A172 (cell line): ENCODE data around the gene CACNA1H. TPM values are rescaled to one million over a fixed set of nuclear protein-coding genes. Genes with fewer than 3 reads are reported as not detected.
"Not testable (repeated sequence)": the region's sequence is repeated elsewhere in the genome, so short reads cannot be mapped to it uniquely, and the experiment has no call there.

Experiments
- DNase-seq: peaks from one replicate; pipeline ENCODE4 v3.0.0-alpha.2; 2015; ENCODE audit warnings: low spot score
- total RNA-seq: library from RNA; depleted of rRNA; stranded (reverse); fragments of >200 nt; shearing (Covaris generic); gene quantifications from 2 replicates; pipeline ENCODE4 v1.2.3, GENCODE V29; 2014

Gene CACNA1H
- total RNA-seq, 1 experiment from 2014 or later: 3.4 TPM

- DNase-seq: not testable (repeated sequence)
Observed at GRCh38 chr16:1247903-1248537, 95.1 kb downstream of the CACNA1H start.

- not testable (repeated sequence) for DNase-seq
Observed at GRCh38 chr16:1249031-1249755, 96.3 kb downstream of the CACNA1H start.

GRCh38 chr16:1253701-1254364, 100.9 kb downstream of the CACNA1H start:
- DNase-seq: not testable (repeated sequence)

GRCh38 chr16:1254821-1255220, 101.9 kb downstream of the CACNA1H start:
- not testable (repeated sequence) for DNase-seq

GRCh38 chr16:1255276-1256122, 102.6 kb downstream of the CACNA1H start, which contains the start of gene TPSD1:
TSS of gene TPSD1 (plus strand) at chr16:1256069. CDS start at chr16:1256281, 212 bp downstream.
- not testable (repeated sequence) for DNase-seq

- DNase-seq: not testable (repeated sequence)
Observed at GRCh38 chr16:1256296-1256873, 103.5 kb downstream of the CACNA1H start.

- no peak for DNase-seq
Observed at GRCh38 chr16:1256874-1257322, 104.0 kb downstream of the CACNA1H start.

GRCh38 chr16:1257561-1258224, 104.8 kb downstream of the CACNA1H start:
- DNase-seq: no peak

GRCh38 chr16:1258225-1258600, 105.3 kb downstream of the CACNA1H start:
- no peak for DNase-seq

GRCh38 chr16:1258906-1259759, 106.2 kb downstream of the CACNA1H start:
- DNase-seq: no peak

GRCh38 chr16:1259760-1260068, 106.8 kb downstream of the CACNA1H start:
- DNase-seq: no peak

GRCh38 chr16:1260101-1260680, 107.3 kb downstream of the CACNA1H start:
- no peak for DNase-seq

GRCh38 chr16:1261131-1261892, 108.4 kb downstream of the CACNA1H start:
- no peak for DNase-seq

- no peak for DNase-seq
Observed at GRCh38 chr16:1262210-1262845, 109.4 kb downstream of the CACNA1H start.

GRCh38 chr16:1262846-1263221, 109.9 kb downstream of the CACNA1H start:
- no peak for DNase-seq

- no peak for DNase-seq
Observed at GRCh38 chr16:1263591-1264344, 110.9 kb downstream of the CACNA1H start.

GRCh38 chr16:1264345-1265089, 111.6 kb downstream of the CACNA1H start:
- no peak for DNase-seq
